ENCODE data around the gene PRRT1. TPM values are rescaled to one million over a fixed set of nuclear protein-coding genes. Genes with fewer than 3 reads are reported as not detected.
A peak's percentile ranks its signal among the peaks of the same experiment; 100 is the strongest.

PRRT1 gene
- total and polyA plus RNA-seq, 4 donors, result 0.53 to 2.0 (median 0.97) TPM

DNA sequence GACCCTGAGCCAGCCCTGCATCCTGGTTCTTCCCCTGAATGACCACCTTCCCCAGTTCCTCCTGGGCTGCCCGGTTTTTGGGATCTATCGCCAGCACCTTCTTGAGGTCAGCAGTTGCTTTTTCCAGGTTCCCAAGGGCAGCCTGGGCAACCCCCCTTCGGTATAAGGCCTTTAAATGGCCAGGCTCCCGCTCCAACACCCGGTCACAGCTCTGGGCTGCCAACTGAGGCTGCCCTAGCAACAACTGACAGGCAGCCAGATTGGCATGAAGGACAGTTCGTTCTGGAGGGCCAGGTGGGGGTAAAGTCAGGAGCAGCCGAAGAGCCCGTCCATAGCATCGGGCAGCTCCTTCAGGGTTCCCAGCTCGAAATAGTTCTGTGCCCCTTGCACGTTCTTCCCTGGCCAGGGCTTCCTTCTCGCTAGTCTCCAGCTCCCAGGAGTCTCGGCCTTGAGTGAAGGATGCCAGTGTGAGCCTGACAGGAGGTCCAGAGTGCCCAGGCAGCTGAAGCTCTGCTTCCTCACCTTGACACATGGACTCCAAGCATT, 22.9 kb downstream of the PRRT1 start:
- Histone ChIP-seq H3K27me3 (ENCODE audit: control insufficient read depth in 3 of 3, insufficient read depth in 3 of 3, low read length in 2 of 3) (no peaks in the 10 kb centered on the region), H3K36me3 (ENCODE audit: control insufficient read depth in 4 of 4, insufficient read depth in 4 of 4, low read length in 4 of 4) (peaks cover 0 to 20% (median 14%) of the 10 kb centered on the region in 4 donors), H3K4me1 (ENCODE audit: control insufficient read depth in 5 of 5, insufficient read depth in 5 of 5, low read length in 5 of 5) (peaks cover 13 to 28% (median 15%) of the 10 kb centered on the region in 5 donors), H3K4me3 (no peak overlapping the region), H3K27ac (ENCODE audit: low read depth in 1 of 2, low read length in 1 of 2) (peak overlapping the region in 1 of 2 donors; percentile 94), H3K9ac (ENCODE audit: insufficient read depth in 1 of 2, low read length in 2 of 2) (peak overlapping the region in 1 of 2 donors; percentile 95), H3K9me3 (ENCODE audit: control insufficient read depth in 4 of 4, insufficient read depth in 3 of 4, low read length in 3 of 4) (no peaks in the 10 kb centered on the region)
- TF ChIP-seq, protein P1, sequence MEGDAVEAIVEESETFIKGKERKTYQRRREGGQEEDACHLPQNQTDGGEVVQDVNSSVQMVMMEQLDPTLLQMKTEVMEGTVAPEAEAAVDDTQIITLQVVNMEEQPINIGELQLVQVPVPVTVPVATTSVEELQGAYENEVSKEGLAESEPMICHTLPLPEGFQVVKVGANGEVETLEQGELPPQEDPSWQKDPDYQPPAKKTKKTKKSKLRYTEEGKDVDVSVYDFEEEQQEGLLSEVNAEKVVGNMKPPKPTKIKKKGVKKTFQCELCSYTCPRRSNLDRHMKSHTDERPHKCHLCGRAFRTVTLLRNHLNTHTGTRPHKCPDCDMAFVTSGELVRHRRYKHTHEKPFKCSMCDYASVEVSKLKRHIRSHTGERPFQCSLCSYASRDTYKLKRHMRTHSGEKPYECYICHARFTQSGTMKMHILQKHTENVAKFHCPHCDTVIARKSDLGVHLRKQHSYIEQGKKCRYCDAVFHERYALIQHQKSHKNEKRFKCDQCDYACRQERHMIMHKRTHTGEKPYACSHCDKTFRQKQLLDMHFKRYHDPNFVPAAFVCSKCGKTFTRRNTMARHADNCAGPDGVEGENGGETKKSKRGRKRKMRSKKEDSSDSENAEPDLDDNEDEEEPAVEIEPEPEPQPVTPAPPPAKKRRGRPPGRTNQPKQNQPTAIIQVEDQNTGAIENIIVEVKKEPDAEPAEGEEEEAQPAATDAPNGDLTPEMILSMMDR (IDR thresholded peaks at IDR 0.05; ENCODE audit: control extremely low read depth, extremely low read depth), result no peak
- ATAC-seq (ENCODE audit: insufficient read depth, low FRiP score) (no peak), DNase-seq (no peak)
- WGBS, 2 donors, result 87 to 93% methylated on average over 13 of the region's 13 CpGs

DNA sequence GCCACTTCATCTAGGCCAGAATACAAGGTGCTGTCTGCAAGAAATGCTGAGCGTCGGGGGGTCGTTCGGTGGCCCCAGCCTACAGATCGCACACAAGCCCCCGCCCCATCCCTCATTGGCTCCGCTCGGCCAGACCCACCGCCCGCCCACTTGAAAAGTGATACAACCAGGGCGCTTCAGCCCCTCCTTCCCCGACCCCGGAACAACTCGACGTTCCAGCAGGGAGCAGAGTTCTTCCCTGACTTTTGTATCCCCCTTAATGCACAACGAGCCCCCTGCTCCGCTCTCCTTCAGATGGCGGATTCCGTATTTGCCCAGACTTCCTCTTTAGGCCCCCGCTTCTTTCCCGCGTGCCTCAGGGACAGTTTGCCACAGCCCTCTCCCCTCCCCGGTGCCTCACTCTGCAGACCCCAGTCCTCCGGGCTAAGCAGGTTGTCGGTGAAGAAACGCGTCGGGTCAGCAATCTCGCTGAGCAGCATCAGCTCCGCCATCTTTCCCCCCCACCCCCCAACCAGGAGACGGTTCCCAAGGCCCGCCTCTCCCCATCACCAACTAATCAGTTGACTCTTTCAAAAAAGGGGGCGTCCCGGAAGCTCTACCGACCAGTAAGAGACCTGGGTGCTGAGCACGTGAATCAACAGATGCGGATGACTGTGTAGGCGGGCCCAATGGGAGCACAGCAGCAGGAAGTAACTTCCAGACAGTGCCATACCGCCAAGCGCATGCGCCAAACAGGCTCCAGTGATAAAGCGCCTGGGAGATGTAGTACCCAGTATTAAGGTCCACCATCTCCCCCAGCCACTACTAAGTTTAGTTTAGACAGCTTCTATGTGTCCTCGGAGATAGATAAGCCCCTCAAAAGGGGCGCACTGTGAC, 23.8 kb downstream of the PRRT1 start, which contains the start of gene ATF6B:
ATF6B (minus strand) TSS at position 530 of the 876 bp plus-strand sequence; CDS start at position 491, 39 bp downstream.
- peaks cover 13 to 28% (median 15%) of the 10 kb centered on the region in 5 donors for H3K4me1 ChIP-seq (ENCODE audit: control insufficient read depth in 5 of 5, insufficient read depth in 5 of 5, low read length in 5 of 5)
- H3K27ac ChIP-seq (ENCODE audit: low read depth in 1 of 2, low read length in 1 of 2), result peak within 1 kb of the TSS; percentile 64 to 96
- peaks cover 0 to 25% (median 16%) of the 10 kb centered on the region in 4 donors for H3K36me3 ChIP-seq (ENCODE audit: control insufficient read depth in 4 of 4, insufficient read depth in 4 of 4, low read length in 4 of 4)
- H3K4me3 ChIP-seq, result peak within 1 kb of the TSS; percentile 98
- ATAC-seq (ENCODE audit: insufficient read depth, low FRiP score) (peak; percentile 95), DNase-seq (peak; percentile 99 to 100 (median 100))
- peak within 1 kb of the TSS; percentile 83 to 95 for H3K9ac ChIP-seq (ENCODE audit: insufficient read depth in 1 of 2, low read length in 2 of 2)
- no peaks in the 10 kb centered on the region for H3K27me3 ChIP-seq (ENCODE audit: control insufficient read depth in 3 of 3, insufficient read depth in 3 of 3, low read length in 2 of 3)
- 0 to 1% methylated on average over 42 to 44 of the region's 44 CpGs for WGBS, 2 donors
- H3K9me3 ChIP-seq (ENCODE audit: control insufficient read depth in 4 of 4, insufficient read depth in 3 of 4, low read length in 3 of 4), result no peaks in the 10 kb centered on the region
- TF ChIP-seq, protein P1 (IDR thresholded peaks at IDR 0.05; ENCODE audit: control extremely low read depth, extremely low read depth), result no peak

DNA sequence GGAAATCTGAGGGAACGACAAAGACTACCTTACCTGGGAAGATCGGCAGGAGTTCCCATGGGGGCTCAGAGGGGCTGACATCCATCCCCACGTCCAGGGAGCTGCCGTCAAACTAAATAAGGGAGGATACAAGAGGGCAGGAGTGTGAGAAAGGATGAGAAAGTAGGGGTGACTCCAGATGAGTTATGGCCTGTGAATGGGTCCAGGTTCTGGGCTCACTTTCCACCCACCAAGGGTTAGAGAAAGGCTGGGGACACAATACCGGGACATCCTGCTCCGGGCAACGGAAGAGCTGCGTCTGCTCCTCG, 24.4 kb downstream of the PRRT1 start:
- peak overlapping the region in 1 of 2 donors; percentile 96 for H3K27ac ChIP-seq (ENCODE audit: low read depth in 1 of 2, low read length in 1 of 2)

More for the DNA sequence above, 24.4 kb downstream of the PRRT1 start:
- peaks cover 0 to 25% (median 16%) of the 10 kb centered on the region in 4 donors for H3K36me3 ChIP-seq (ENCODE audit: control insufficient read depth in 4 of 4, insufficient read depth in 4 of 4, low read length in 4 of 4)
- ATAC-seq (ENCODE audit: insufficient read depth, low FRiP score), result no peak
- TF ChIP-seq, protein P1 (IDR thresholded peaks at IDR 0.05; ENCODE audit: control extremely low read depth, extremely low read depth), result no peak
- WGBS, 2 donors, result 4 to 10% methylated on average over 9 of the region's 9 CpGs
- no peaks in the 10 kb centered on the region for H3K9me3 ChIP-seq (ENCODE audit: control insufficient read depth in 4 of 4, insufficient read depth in 3 of 4, low read length in 3 of 4)
- peaks cover 13 to 28% (median 15%) of the 10 kb centered on the region in 5 donors for H3K4me1 ChIP-seq (ENCODE audit: control insufficient read depth in 5 of 5, insufficient read depth in 5 of 5, low read length in 5 of 5)
- peak overlapping the region; percentile 98 for H3K4me3 ChIP-seq
- no peak for DNase-seq
- H3K9ac ChIP-seq (ENCODE audit: insufficient read depth in 1 of 2, low read length in 2 of 2), result peak overlapping the region in 1 of 2 donors; percentile 90
- H3K27me3 ChIP-seq (ENCODE audit: control insufficient read depth in 3 of 3, insufficient read depth in 3 of 3, low read length in 2 of 3), result no peaks in the 10 kb centered on the region

Measured in lung (tissue), 12 donors.